Loucy (cell line): Measurements from ENCODE around the gene DENND4C.

Experiments
- H2AFZ ChIP-seq: fragments of 200-600 bp; sonication (generic); 2 replicates; pipeline ENCODE4 v1.6.0; 2016; ENCODE audit warnings: antibody characterized with exemption, mild to moderate bottlenecking, low read length, moderate library complexity
- H3F3A ChIP-seq: fragments of 200-600 bp; 2 replicates; pipeline ENCODE4 v1.6.0; 2016; ENCODE audit warnings: antibody characterized with exemption, low read depth, mild to moderate bottlenecking
- H3K27me3 ChIP-seq: fragments of 200-600 bp; sonication (generic); 2 replicates; pipeline ENCODE4 v1.6.1; 2014; ENCODE audit warnings: low read length, mild to moderate bottlenecking; ENCODE audit not compliant: insufficient read depth, poor library complexity, severe bottlenecking
- H3K36me3 ChIP-seq: fragments of 200-600 bp; sonication (generic); 2 replicates; pipeline ENCODE4 v1.6.1; 2016; ENCODE audit warnings: low read length; ENCODE audit not compliant: insufficient read depth
- H3K4me1 ChIP-seq: fragments of 200-600 bp; sonication (generic); 2 replicates; pipeline ENCODE4 v1.5.1; 2014; ENCODE audit warnings: low read length, mild to moderate bottlenecking; ENCODE audit not compliant: insufficient read depth, poor library complexity, severe bottlenecking
- H3K4me2 ChIP-seq: fragments of 200-600 bp; sonication (generic); 2 replicates; pipeline ENCODE4 v1.6.0; 2014; ENCODE audit warnings: antibody characterized with exemption, low read length, low read depth, mild to moderate bottlenecking; ENCODE audit not compliant: poor library complexity, severe bottlenecking
- H3K4me3 ChIP-seq: fragments of 200-600 bp; sonication (generic); 2 replicates; pipeline ENCODE4 v1.5.1; 2014; ENCODE audit warnings: low read length, mild to moderate bottlenecking, mixed read lengths; ENCODE audit not compliant: poor library complexity, severe bottlenecking
- H3K79me2 ChIP-seq: fragments of 200-600 bp; sonication (generic); 2 replicates; pipeline ENCODE4 v1.6.1; 2014; ENCODE audit warnings: low read length; ENCODE audit not compliant: insufficient read depth
- H3K9ac ChIP-seq: fragments of 200-600 bp; sonication (generic); 2 replicates; pipeline ENCODE4 v1.6.0; 2014; ENCODE audit warnings: mild to moderate bottlenecking, low read depth, low read length, moderate library complexity; ENCODE audit not compliant: poor library complexity, severe bottlenecking
- H3K9me2 ChIP-seq: fragments of 200-600 bp; sonication (generic); replicated peaks from 2 replicates; pipeline ENCODE4 v1.6.1; 2016; ENCODE audit warnings: low read depth, low read length, mixed read lengths
- H3K9me3 ChIP-seq: fragments of 200-600 bp; sonication (generic); 2 replicates; pipeline ENCODE4 v1.6.1; 2014; ENCODE audit warnings: mild to moderate bottlenecking, antibody characterized with exemption, low read length, low read depth; ENCODE audit not compliant: insufficient read depth
- H4K20me1 ChIP-seq: fragments of 200-600 bp; sonication (generic); 2 replicates; pipeline ENCODE4 v1.6.0; 2014; ENCODE audit warnings: antibody characterized with exemption, low read length, mild to moderate bottlenecking; ENCODE audit not compliant: insufficient read depth, poor library complexity, severe bottlenecking
- CTCF ChIP-seq: fragments of 200-600 bp; sonication (generic); conservative IDR thresholded peaks from 2 replicates; pipeline ENCODE4 v1.5.1; 2014; ENCODE audit warnings: mild to moderate bottlenecking, antibody characterized with exemption, low read length
- EZH2phosphoT487 ChIP-seq: fragments of 200-600 bp; IDR thresholded peaks from 2 replicates; pipeline ENCODE4 v1.6.1; 2018; ENCODE audit warnings: antibody characterized with exemption, mild to moderate bottlenecking, moderate library complexity, borderline replicate concordance

The DENND4C gene

GRCh38 chr9:19281801-19282200 is 51.3 kb downstream of the DENND4C start:
- H3K9ac ChIP-seq: no peak overlapping the region
- H3K9me2 ChIP-seq: no peaks in the 10 kb centered on the region
- H3K9me3 ChIP-seq: no peaks in the 10 kb centered on the region
- TF ChIP-seq CTCF (no peak), EZH2phosphoT487 (no peak)
- H3K36me3 ChIP-seq: 0 out of 2 replicates have a peak, but pooled peaks cover 6% of the 10 kb centered on the region
- H3K79me2 ChIP-seq: peaks cover 57% of the 10 kb centered on the region
- H3F3A ChIP-seq: no peaks in the 10 kb centered on the region
- no peaks in the 10 kb centered on the region for H3K27me3 ChIP-seq
- H3K4me2 ChIP-seq: no peak overlapping the region
- no peak overlapping the region for H2AFZ ChIP-seq
- peaks cover 21% of the 10 kb centered on the region for H4K20me1 ChIP-seq
- peaks cover 5% of the 10 kb centered on the region for H3K4me1 ChIP-seq
- no peak overlapping the region for H3K4me3 ChIP-seq

DNA sequence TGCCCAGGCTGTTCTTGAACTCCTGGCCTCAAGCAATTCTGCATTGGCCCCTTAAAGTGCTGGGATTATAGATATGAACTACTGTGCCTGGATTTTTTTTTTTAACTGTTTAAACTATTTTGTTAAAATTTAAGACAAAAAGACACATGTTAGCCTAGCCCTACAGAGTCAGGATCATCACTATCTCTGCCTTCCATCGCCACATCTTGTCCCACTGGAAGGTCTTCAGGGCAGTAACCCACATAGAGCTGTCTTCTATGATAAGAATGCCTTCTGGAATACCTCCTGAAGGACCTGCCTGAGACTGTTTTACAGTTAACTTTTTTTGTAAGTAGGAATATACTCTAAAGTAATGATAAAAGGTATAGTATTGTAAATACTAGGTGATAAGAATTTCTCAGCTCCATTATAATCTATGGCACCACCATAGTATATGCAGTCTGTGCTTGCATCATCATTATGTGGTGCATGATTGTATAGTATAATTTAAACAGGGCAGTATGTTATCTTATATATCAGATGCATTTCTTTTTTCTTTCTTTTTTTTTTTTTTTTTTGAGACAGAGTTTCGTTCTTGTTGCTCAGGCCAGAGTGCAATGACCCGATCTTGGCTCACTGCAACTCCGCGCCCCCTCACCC is 52.7 kb downstream of the DENND4C start:
- H3K36me3 ChIP-seq: peaks cover 10% of the 10 kb centered on the region; the same call in 1 of the 2 replicates
- H4K20me1 ChIP-seq: peaks cover 21% of the 10 kb centered on the region
- H3K9ac ChIP-seq: no peak overlapping the region
- H3K4me2 ChIP-seq: no peak overlapping the region
- no peak overlapping the region for H3K4me3 ChIP-seq
- peaks cover 5% of the 10 kb centered on the region for H3K4me1 ChIP-seq
- peaks cover 59% of the 10 kb centered on the region for H3K79me2 ChIP-seq
- H3K27me3 ChIP-seq: no peaks in the 10 kb centered on the region
- no peaks in the 10 kb centered on the region for H3K9me3 ChIP-seq
- TF ChIP-seq EZH2phosphoT487 (no peak), CTCF (no peak)
- H3K9me2 ChIP-seq: no peaks in the 10 kb centered on the region
- no peaks in the 10 kb centered on the region for H3F3A ChIP-seq
- no peak overlapping the region for H2AFZ ChIP-seq

- Histone ChIP-seq H3K9me3 (no peaks in the 10 kb centered on the region), H3K9me2 (no peaks in the 10 kb centered on the region), H3K9ac (no peak overlapping the region), H3K4me3 (no peak overlapping the region), H4K20me1 (peaks cover 21% of the 10 kb centered on the region), H3K27me3 (no peaks in the 10 kb centered on the region), H3K36me3 (peaks cover 15% of the 10 kb centered on the region; the same call in 1 of the 2 replicates), H3F3A (no peaks in the 10 kb centered on the region), H2AFZ (no peak overlapping the region), H3K79me2 (peaks cover 53% of the 10 kb centered on the region), H3K4me2 (no peak overlapping the region), H3K4me1 (peaks cover 5% of the 10 kb centered on the region)
- TF ChIP-seq EZH2phosphoT487: no peak
- no peak for TF ChIP-seq CTCF
These were observed 54.2 kb downstream of the DENND4C start for GRCh38 chr9:19284729-19285128.
